CD1c-positive myeloid dendritic cell (primary cell): Measurements from ENCODE around the gene POLE3.
"Not testable (repeated sequence)": the region's sequence is repeated elsewhere in the genome, so short reads cannot be mapped to it uniquely, and the experiment has no call there.

Source experiments
- DNase-seq: peaks from one replicate; pipeline ENCODE4 v3.0.0-alpha.2; 2016; ENCODE audit errors: extremely low spot score

The POLE3 gene, protein sequence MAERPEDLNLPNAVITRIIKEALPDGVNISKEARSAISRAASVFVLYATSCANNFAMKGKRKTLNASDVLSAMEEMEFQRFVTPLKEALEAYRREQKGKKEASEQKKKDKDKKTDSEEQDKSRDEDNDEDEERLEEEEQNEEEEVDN

DNA sequence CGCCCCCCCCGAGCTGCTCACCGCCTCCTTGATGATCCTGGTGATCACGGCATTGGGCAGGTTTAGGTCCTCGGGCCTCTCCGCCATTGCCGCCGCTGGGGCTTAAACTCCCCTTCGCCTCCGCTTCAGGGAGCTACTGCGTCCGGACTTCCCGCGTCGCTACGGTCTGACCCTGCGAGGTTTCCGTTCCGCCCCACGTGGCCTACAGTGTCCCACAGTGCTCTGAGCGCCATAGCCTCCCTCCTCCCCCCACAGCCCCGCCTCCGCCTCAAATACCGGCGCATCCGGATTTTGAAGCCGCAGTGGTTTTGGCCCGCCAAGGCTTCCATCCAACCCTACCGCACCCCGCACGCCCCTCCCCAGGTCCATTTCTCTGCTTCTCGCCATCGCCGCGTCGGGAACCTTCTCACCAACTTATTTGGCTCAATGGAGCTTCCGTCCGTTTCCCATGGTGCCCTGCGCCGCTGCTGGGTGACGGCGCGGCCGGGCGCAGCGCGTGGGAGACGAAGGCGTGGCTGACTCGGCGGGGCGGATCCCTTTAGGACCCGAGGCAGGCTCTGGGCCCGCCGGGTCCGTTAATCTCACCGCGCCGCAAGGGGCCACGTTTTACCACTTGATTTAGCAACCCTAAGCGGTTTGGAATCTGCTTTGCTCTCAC is at the start of gene POLE3, which contains the start of gene C9orf43:
Gene POLE3 (minus strand): TSS at position 469 of the 658 bp plus-strand sequence. CDS start 382 bp downstream, at position 87.
Gene C9orf43 (plus strand): TSS at position 541 of the 658 bp plus-strand sequence. CDS start 2,747 bp downstream, outside the sequence.
- DNase-seq = peak; percentile 98

DNA sequence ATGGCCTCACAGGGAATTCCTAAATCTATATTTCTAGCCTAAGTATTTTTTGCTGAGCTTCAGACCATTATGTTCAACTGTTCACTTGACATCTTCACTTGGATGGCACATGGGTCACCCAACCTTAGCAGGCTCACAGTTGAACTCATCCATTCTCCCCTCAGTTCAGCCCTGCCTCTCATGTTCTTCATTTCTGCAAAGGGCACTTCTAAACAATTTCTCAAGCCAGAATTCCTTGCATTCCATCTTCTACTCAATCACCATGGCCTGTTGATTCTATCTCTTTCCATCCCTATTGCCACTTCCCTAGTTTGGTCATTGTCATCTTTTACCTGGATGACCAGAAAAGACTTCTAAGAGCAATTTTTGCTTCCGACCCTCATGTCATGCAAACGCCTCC is 45.8 kb upstream of the POLE3 start:
- no peak for DNase-seq

DNA sequence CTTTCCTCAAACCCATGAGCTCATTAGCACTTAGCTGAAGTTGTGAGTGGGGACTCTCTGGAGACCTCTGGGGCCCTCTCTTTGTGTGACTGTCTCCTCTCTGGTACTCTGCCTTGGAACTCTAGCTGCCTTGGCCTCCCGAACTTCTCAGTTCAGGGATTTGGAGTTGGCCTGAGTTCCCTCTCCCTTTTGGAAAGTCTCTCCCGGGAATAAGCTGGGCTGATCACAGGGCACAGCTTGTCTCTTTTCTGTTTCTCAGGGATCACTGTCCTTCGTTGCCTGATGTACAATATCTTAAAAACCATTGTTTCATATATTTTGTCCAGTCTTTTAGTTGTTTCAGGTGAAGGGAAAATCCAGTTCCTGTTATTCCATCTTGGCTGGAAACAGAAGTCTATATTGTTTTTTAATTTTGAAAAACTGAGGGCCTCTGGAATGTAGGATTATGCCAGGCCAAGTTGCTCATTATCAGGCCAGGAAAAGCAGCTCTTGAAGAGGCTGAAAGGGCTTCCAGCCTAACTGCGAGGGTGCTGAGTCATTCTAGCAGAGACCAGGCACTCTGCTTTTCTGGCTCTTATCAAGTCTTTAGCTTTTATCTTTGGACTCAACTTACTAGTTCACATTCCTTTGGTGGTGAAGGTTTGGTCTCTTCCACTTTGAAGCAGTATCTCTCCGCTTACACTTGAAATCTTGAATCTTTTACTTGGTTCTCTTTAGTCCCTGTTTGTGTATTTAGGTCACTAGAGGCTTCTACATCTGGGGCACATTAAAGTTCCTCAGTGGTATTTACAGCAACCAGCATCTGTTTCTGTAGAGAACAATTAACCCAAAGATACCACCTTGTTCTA is 44.7 kb upstream of the POLE3 start:
- no peak for DNase-seq

DNA sequence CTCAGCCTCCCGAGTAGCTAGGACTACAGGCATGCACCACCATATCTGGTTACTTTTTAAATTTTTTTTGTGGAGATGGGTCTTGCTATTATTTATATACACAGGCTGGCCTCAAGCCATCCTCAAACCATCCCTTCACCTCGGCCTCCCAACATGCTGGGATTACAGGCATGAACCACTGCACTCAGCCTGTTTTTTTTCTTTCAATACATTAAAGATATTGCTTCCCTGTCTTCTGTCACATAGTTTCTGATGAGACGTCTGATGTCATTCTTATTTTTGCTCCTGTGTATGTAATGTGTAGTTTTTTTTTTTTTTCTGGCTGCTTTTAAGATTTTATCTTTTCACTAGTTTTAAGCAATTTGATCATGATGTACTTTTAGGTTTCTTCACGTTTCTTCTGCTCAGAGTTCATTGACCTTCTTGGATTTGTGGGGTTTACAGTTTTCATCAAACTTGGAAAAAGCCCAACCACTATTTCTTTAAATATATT is 41.7 kb upstream of the POLE3 start:
- DNase-seq = no peak

DNA sequence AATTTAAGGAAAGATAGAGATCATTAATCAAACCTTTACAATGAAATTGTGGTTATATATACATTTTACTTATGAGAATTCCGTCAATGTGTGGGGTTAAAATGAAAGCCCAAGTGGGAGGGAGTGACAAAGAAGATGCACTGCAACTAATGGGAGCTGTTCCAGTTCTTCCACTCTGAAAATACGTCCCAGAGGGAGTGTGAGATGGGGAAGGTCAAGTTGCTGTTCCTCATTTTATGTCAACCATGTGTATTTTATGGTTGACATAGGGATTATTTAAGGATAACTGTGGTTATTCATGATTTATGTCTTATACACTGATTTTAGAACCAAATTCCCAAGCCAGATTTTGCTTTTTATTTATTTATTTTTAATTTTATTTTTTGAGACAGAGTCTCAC is 38.9 kb upstream of the POLE3 start:
- DNase-seq = peak; percentile 17

DNA sequence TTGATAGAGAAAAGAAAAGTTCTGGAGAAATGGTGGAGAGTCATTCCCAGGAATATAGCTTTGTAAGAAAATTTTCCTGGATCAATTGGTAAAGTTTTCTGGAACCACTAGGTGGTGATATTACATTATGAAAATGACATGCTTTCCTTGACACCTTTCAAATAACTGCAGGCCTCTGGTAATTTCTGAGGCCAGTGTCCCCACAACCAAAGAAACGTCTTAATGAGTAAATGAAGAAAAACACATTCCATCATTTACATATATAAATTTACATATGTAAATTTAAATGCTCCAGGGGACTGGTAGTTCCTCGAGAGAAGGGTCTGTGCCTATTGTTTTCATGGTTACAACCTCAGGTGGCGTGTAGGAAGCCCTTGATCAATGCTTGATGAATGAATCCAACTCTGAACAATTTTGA is 35.9 kb upstream of the POLE3 start:
- peak; percentile 65 for DNase-seq

DNA sequence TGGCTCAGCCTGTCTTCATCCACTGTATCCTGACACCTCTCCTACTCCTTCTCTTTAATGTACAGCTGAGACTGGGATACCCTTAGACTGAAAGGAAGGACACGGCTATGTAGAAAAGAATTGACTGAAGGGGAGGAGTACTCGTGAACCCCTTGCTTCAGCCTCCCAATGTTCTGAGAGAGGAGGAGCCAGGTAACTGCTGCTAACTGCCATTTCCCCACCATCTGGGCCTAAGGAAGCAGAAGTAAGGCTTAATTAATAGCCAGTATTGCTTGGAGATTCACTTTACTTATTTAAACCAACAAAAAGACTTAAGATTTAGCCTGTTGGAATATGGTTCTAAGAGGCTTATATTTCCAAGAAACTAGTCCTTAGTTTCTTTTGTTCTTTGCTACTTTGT is 34.3 kb upstream of the POLE3 start:
- DNase-seq = no peak

DNA sequence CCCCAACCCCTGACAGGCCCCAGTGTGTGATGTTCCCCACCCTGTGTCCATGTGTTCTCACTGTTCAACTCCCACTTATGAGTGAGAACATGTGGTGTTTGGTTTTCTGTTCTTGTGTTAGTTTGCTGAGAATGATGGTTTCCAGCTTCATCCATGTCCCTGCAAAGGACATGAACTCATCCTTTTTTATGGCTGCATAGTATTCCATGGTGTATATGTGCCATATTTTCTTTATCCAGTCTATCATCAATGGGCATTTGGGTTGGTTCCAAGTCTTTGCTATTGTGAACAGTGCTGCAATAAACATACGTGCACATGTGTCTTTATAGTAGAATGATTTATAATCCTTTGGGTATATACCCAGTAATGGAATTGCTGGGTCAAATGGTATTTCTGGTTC is 27.2 kb upstream of the POLE3 start:
- DNase-seq = not testable (repeated sequence)

DNA sequence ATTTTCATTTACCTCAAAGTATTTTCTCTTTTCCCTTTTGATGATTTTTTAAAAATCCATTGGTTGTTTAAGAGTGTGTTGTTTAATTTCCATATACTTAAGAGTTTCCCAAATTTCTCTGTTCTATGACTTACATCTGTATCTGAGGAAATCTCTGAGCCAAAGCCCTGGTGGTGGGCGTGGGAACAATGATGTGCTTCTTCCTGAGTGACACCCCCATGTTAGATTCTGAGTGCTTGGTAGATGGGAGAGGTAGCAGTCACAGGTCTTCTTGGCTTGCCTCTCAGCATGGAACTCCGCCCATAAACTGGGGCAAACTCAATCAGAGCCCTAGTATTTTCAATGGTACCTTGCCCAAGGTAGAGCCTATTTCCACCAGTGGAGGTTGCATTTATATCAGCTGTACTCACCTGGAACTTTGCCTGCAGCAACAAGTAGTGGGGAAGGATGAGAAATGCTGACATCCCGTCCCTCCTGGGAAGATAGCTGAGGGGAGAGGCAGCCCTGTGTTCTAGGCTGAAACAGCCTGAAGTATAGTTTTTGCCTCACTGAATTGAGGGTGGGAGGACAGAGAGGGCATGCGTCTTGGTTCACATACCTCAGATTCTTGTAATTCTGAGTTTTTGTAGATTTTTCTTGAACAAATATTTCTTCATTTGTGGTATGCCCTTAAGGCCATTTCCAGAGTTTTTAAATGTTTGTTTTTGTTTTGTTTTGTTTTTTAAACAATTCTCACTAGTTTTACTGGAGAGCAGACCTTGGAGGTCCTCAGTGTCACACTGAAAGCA is 26.4 kb upstream of the POLE3 start:
- no peak for DNase-seq

DNA sequence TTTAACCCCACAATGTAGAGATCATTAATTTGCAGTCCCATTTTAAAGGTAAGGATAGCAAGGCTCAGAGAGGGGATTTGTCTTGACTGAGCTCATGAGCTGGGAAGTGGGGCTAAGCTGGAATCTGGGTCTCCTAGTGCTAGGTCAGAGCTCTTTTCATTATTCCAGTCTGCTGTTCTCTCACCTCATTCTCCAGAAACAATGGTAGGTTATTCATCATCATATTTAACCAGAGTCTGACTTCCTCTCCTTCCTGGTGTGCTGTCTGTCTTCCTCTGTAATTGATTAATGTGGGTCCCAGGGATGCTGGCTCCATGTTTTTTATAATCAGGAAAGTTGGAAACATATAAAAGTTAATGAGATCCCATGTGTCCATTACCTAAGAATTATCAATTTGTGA is 20.7 kb upstream of the POLE3 start:
- DNase-seq = no peak

DNA sequence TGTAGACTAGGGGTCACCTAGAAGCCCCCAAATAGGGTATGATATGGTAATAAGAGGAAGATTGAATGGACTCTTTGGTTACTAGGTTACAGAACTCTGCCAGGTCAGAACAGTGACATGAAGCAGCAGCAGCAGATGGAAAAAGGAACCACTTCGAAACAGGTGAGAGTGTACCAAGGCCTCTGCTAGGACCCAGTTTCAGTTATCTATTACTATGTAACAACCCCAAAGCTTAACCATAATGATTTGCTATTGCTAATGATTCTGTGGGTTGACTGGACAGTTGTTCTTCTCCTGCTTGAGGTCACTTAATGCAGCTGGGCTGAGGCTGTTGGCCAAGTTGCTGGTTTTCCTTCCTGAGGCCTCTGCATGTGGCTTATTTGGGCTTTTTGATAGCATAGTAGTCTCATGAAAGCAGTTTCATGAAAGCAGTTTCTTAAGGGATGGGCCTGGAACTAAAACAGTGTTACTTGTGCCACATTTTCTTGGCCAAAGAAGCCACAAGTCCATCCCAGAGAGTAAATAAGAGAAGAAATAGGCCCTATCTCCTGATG is 17.7 kb upstream of the POLE3 start:
- no peak for DNase-seq

DNA sequence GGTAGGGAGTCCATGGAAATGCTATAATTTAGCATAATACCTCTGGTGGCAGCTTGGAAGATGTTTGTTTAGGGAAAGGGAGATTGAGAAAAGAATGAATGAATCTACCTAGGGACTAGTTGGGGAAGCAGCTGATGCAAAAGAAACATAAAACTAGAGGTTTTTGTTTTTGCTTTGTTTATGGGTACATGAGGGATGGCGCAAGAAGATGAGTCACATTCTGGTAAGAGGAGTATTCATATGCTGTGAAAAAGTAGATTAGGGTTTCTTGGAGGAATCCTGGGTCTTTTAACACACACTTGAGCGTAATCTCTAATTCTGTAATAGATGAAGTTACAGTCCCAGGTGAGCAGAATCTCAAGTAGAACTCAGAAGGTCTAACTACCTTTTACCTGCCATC is 17.2 kb upstream of the POLE3 start:
- DNase-seq = no peak

DNA sequence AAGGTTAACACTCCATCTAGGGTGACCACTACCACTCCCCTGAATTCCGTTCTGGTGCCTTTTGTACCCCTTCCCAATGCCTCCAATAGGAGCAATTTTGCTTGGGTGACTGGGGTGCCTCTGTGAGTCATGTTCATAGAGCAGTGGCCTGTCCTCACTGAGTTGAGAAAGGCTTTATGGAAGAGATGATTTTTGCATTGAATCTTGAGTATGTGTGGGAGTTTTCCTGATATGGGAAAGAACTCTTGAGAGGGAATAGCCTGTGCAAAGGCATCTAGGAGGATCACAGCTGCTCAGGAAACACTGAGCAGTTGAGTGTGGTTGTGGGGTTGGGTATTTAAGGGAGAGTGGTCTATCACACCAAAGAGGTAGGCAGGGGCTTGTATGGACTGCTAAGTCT is 16.2 kb upstream of the POLE3 start:
- no peak for DNase-seq

DNA sequence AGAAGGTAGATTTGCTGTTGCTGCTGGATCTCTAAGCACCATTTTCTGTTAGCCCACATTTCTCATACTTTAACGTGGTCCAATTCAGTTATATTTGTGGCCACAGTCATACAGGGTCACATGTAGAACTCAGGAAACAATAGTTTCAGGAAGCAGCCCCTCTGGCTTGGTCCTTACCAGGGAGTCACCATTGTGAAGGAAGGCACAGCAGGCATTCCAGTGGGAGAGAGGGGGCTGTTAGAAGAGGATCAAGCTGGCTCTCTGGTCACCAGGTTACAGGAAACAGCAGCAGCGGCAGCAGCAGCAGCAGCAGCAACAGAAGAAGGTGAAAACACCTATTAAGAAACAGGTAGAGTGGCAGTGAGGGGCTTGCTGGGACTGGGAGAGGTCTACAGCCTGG is 14.6 kb upstream of the POLE3 start:
- DNase-seq = no peak

DNA sequence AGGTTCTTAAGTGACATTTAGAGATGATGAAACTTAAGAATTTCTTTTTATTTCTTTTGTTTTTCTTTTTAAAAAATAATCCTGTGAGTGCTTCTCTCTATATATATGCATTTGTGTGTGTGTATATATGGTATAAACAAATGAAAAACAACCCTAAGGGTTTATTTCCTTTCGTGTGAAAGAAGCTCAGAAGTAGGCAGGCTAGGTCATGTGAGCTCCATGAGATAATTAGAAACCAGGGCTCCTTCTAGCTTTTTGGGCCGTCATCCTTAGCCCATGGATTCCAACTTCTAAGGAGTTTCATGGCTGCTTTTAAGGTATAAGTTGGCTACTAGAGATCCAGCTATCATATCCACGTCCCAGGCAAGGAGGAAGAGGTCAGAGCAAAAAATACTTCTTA is 11.3 kb upstream of the POLE3 start:
- no peak for DNase-seq

DNA sequence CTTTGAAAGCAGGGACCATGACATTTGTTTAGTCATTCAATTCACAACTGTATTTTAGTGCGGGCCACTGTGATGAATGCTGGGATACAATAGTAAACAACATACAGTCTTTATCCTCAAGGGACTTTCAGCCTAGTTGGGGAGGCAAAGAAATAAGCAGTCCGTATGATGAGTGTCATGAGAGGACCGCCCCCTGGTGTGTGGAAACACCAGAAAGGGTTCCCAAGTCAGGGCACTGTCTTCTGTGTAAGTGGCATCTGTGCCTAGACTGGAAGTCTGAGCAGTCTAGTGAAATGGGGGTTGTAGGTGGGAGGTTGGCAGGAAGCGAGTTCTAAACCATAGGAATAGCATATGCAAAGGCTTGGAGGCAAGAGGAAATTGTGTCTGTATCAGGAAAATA is 6.9 kb upstream of the POLE3 start:
- no peak for DNase-seq

DNA sequence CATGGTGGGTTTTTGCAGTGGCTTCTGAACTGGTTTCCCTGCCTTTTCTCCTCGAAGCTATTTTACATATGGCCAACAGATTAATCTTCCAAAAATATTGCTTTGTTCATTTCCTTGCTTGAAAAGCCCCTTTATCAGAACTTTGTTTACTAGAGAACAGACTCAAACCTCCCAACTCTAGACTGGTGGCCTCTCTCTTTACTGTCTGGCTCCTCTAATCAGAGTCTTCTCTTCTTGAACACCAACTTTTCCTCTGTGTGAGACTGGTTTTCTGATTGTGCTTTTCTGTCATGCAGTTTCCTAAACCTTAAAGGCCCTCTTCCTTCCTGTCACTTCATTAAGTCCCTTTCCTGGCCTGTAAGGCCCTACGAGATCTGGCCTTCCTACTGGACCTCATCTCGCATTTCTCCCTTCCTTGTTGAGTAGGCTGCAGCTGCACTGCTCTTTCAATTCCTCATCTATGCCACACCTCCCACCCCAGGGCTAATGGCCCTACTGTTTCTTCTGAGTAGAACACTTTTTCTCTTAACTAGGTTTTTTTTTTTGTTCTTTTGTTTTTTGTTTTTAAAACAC is 5.8 kb upstream of the POLE3 start:
- peak; percentile 77 for DNase-seq

DNA sequence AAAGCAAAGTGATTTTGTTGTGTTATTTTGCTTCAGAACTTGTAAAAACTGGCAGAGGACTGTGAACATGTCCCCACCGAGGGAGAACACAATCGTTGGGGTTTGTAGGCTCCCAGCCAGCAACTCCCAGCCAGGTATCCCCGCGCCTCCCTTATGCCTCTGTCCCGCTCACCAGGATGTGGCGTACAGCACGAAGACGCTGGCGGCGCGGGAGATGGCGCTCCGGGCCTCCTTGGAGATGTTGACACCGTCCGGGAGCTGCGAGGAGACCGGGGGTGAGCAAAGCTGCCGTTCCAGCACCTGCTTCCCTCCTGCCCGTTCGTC is 630 bp downstream of the POLE3 start:
- no peak for DNase-seq

DNA sequence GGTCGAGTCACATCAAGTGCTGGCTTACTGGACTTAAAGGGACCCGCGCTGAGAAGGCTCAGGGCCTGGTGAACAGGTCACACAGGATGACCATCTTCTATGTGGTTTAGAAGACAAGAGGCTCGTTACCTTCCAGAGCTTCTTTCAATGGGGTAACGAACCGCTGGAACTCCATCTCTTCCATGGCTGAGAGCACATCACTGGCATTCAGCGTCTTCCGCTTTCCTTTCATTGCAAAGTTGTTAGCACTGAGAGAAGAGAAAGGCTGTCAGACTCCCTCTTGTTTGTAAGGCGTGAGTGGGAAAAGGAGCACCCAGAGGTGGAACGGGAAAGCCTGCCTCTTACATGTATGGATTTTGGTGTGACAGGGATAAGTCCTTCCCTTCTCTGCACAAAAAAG is 994 bp downstream of the POLE3 start:
- DNase-seq = no peak

DNA sequence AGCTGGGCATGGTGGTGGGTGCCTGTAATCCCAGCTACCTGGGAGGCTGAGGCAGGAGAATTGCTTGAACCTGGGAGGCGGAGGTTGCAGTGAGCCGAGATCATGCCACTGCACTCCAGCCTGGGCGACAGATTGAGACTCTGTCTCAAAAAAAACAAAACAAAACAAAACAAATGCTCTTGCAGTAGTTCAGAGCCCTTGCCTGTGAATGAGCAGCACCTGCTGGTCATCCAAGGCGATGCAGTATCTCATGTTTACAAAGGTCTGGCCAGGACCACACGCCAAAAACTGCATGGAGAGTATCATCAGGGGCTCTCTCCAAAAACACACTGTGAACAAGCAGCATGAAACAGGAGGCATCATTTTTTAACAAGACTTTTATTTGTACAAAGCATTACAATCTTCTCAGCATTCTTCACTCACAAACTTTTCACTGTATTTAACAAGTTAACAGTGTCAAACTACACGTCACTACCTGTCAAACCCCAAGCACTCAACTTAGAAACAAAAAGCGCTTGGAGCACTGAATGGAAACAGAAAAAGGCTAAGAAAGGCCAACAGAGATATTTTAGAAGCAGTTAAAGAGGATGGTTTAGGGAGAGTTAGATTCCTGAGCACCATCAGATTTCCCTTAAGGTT is 3.5 kb downstream of the POLE3 start:
- peak; percentile 72 for DNase-seq

DNA sequence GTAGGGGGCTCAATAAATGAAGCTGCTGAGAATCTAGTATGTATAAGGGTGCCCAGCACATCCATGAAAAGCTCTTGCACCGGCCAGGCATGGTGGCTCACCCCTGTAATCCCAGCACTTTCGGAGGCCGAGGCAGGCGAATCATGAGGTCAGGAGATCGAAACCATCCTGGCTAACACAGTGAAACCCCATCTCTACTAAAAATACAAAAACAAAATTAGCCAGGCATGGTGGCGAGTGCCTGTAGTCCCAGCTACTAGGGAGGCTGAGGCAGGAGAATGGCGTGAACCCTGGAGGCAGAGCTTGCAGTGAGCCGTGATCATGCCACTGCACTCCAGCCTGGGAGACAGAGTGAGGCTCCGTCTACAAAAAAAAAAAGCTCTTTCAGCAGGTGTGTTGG is 4.1 kb downstream of the POLE3 start:
- DNase-seq = not testable (repeated sequence)
